ENCODE data around the gene XPOT.
A peak's percentile ranks its signal among the peaks of the same experiment; 100 is the strongest.
"Not testable (repeated sequence)": the region's sequence is repeated elsewhere in the genome, so short reads cannot be mapped to it uniquely, and the experiment has no call there.

The XPOT gene, protein sequence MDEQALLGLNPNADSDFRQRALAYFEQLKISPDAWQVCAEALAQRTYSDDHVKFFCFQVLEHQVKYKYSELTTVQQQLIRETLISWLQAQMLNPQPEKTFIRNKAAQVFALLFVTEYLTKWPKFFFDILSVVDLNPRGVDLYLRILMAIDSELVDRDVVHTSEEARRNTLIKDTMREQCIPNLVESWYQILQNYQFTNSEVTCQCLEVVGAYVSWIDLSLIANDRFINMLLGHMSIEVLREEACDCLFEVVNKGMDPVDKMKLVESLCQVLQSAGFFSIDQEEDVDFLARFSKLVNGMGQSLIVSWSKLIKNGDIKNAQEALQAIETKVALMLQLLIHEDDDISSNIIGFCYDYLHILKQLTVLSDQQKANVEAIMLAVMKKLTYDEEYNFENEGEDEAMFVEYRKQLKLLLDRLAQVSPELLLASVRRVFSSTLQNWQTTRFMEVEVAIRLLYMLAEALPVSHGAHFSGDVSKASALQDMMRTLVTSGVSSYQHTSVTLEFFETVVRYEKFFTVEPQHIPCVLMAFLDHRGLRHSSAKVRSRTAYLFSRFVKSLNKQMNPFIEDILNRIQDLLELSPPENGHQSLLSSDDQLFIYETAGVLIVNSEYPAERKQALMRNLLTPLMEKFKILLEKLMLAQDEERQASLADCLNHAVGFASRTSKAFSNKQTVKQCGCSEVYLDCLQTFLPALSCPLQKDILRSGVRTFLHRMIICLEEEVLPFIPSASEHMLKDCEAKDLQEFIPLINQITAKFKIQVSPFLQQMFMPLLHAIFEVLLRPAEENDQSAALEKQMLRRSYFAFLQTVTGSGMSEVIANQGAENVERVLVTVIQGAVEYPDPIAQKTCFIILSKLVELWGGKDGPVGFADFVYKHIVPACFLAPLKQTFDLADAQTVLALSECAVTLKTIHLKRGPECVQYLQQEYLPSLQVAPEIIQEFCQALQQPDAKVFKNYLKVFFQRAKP

DNA sequence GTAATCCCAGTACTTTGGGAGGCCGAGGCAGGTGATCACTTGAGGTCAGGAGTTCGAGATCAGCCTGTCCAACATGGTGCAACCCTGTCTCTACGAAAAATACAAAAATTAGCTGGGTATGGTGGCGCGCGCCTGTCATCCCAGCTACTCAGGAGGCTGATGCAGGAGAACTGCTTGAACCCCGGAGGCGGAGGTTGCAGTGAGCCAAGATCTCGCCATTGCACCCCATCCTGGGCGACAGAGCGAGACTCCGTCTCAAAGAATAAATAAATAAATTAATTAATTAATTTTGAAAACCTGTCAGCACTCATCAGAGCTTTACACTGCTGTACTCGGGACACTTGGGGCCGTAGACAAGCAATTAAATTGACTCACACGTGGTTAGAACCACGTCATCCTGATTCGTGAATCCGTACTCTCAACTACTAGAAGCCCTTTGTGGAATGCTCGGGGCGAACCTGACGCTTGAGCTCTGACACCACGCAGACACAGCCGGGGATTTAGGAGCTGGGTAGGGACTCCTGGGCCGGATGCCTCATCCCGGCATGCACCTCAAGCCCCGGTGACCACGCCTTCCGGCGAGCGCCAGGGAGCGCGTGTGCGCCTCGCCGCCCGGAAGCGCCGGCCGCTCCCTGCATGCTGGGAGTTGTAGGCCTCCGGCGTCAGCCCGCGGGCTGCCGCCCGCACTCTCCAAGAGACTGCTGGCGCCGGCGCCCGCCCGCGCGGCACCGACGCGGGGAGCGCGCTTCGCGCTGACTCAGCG lies at the start of gene XPOT:
Gene XPOT, plus strand, starts transcription at position 686 of the 763 bp plus-strand sequence. CDS start 5,644 bp downstream, outside the sequence.
- peak; percentile 92 for DNase-seq (ENCODE audit: low read depth)

DNA sequence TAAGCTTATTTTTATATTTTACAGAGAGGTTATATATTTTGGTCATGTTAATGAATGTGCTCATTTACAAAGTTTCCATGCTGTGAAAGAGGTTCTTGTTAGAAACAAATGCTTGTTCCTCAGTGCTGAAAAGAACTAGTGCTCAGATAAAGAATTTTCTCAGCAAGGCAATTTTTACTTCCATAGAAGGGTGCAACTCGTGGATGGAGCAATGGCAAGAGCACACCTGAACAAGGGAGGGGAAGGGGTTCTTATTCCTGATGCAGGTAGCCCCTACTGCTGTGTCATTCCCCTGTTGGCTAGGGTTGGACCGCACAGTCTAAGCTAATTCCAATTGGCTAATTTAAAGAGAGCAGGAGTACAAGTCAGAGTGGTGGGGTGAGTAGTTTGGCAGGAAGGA lies 48.0 kb upstream of the XPOT start:
- not testable (repeated sequence) for DNase-seq (ENCODE audit: low read depth)

DNA sequence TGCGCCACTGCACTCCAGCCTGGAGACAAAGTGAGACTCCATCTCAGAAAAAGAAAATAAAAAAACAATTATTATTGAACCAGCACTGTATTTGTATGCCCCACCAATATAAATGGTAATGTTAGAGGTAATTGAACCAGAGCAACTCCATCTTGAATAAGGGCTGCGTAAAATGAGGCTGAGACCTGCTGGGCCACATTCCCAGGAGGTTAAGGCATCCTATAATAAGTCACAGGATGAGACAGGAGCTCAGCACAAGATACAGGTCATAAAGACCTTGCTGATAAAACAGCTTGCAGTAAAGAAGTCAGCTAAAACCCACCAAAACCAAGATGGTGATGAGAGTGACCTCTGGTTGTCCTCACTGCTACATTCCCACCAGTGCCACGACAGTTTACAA lies 43.0 kb upstream of the XPOT start:
- DNase-seq (ENCODE audit: low read depth), result not testable (repeated sequence)

DNA sequence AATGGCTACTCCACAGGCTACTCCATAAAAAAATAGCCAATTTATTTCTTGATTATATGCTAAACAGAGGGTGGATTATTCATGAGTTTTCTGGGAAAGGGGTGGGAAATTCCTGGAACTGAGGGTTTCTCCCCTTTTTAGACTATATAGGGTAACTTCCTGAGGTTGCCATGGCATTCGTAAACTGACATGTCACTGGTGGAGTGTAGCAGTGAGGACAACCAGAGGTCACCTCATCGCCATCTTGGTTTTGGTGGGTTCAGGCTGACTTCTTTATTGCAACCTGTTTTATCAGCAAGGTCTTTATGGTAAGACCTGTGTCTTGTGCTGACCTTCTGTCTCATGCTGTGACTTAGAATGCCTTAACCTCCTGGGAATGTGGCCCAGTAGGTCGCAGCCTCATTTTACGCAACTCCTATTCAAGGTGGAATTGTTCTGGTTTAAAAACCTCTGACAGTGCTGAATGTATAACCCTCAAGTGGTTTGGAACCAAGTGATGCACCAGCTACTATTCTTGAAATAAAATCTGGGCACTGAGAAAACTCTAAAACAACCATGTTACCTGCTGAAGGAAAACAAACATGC lies 41.4 kb upstream of the XPOT start:
- no peak for DNase-seq (ENCODE audit: low read depth)

DNA sequence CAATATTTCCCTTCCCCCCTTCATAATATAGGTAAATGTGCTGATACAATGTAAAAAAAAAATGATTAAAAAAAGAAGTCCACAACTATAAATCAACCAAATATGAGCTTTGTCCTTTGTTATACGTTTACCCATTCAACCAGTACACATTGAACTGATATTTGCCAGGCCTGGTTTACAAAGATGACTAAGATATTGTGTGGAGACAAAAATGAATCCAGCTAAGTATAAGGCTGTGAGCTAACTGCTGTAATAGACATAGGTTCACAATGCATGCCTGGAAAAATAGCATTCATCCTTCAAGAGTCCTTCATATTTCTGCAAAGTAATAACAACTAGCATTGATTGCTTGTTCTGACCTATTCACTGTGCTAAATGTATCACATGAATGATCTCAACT lies 20.5 kb upstream of the XPOT start:
- no peak for DNase-seq (ENCODE audit: low read depth)

DNA sequence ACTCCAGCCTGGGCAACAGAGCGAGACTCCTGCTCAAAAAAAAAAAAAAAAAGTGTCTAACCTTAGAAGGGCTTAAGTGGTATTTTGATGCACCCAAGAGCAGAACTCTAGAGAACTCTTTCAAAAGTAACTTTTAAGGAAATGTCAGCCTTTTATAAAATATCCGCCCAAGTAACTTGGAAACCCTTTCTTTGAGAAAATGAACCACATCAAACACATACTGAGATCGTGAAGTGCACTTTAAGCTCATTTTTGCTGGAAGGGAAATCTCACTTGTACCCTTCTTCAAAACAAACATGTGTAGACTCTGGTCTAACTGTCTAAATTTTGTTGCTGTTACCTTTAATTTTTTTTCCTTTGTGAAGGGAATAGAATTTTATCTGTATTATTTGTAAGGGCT lies 19.2 kb upstream of the XPOT start:
- no peak for DNase-seq (ENCODE audit: low read depth)

DNA sequence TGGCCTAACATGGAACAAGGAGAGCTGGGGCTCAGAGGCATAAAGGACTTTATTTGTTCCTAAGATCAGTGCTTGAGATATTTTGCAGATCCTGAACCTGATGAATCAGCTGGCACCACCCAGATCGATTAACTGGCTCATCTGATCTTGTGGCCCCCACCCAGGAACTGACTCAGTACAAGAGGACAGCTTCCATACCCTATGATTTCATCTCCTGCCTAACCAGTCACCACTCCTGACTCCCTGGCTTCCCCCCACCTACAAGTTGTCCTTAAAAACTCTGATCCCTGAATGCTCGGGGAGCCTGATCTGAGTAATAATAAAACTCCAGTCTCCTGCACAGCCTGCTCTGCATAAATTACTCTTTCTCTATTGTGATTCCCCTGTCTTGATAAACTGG lies 18.7 kb upstream of the XPOT start:
- no peak for DNase-seq (ENCODE audit: low read depth)

DNA sequence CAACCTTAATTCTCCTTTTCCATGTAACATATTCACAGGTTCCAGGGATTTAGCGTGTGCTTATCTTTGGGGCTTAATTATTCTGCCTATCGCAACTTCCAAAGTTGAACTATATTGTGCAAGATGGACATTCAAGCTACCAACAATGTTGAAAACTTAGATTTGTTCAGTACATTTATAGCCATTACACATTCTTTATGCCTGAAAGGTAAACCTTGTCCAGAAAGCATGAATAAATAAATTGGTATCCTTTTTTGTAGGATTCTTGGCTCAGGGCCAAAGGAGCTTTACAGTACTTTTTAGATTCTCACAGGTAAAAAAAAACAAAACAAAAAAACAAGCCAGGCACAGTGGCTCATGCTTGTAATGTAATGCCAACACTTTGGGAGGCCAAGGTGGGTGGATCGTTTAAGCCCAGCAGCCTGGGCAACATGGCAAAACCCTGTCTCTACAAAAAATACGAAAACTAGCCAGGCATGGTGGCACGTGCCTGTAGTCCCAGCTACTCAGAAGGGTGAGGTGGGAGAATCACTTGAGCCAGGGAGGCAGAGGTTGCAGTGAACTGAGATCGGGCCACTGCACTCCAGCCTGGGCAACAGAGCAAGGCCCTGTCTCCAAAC lies 16.9 kb upstream of the XPOT start:
- DNase-seq (ENCODE audit: low read depth), result no peak

DNA sequence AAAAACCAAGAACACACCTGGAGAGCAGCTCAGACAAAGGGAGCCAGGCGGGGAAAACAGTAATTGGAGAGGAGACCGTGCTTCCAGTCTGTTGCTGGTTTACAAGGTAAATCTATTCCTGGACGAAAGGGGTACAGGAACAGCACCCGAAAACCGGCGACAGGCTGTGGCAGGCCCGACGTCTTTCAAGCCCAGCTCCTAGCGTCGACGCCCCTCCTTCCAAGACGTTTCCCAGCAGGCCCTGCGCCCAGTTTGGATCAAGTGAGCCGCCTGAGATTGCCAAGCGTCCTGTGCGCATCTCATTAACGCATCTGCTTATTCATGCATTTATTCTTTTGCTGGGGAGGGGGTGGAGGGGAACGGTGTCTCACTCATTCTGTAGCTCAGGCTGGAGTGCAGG lies 15.0 kb upstream of the XPOT start:
- DNase-seq (ENCODE audit: low read depth), result no peak

DNA sequence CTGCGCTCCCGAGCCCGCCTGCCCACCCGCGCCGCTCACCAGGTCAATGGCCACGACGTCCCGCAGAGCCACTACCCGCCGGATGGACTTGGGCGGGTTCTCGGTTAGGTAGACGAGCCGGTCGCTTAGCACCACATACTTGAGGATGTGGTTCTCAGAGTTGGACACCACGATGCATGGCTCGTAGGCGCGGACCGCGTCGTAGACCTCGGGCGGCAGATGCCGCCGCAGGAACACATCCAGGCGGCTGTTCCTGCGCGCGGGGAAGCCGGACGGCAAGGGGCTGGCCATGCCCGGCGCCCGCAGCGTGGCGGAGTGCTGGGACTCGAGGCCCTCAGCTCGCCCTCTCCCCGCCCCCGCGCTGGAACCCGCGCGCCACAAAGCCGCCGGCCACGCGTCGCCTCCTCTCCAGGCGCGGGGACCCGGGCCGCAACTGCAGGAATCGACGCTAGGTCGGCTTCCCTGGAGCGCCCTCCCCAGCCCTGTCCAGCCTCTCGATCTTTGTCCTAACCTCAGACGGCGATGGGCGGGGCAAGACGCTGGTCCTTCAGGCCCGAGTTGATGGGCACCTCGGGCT lies 13.8 kb upstream of the XPOT start, which contains the start of gene C12orf56:
Gene C12orf56, minus strand, starts transcription at position 484 of the 577 bp plus-strand sequence. Its CDS starts 193 bp downstream, at position 291.
- DNase-seq (ENCODE audit: low read depth), result no peak

DNA sequence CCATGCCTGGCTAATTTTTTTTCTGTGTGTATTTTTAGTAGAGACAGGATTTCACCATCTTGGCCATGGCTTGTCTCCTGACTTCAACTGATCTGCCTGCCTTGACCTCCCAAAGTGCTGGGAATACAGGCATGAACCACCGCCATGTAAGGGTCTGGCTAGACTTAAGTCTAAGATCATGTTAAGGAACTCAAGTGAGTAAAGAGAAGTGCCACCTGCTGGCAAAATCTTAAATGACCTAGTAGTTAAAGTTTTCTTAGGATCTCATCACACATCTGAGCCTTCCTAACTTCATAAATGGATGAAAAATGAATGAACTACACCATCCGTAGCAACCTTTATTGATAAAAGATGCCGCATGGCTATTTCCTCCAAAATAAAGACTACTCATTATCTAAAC lies 12.0 kb upstream of the XPOT start:
- no peak for DNase-seq (ENCODE audit: low read depth)

DNA sequence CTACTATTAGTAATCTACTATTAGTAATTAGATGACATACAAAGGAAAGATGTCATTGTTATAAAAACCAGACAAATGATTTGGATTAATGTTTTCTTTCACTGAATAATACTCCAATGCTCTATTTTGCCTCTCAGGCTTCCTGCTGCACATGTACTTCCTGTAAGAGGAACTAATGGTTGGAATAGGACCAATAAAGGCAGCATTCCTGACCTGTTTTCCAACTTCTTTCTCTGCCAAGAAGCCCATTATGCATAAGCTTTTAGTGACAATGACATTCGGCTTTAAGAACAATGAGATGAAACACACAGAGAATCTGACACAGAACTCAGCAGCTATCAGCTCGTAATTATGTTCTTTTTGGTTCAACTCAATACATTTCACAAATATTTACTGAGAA lies 8.5 kb upstream of the XPOT start:
- no peak for DNase-seq (ENCODE audit: low read depth)

DNA sequence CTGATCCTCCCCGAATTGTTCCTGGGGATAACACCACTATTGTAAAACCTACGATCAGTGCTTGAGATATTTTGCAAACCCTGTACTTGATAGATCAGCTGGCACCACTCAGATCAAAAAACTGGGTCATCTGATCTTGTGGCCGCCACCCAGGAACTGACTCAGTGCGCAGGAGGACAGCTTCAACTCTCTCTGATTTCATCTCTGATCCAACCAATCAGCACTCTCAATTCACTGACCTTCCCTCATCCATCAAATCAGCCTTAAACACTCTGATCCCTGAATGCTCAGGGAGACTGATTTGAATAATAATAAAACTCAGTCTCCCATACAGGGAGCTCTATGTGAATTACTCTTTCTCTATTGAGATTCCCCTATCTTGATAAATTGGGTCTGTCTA lies 4.2 kb upstream of the XPOT start:
- peak; percentile 36 for DNase-seq (ENCODE audit: low read depth)

DNA sequence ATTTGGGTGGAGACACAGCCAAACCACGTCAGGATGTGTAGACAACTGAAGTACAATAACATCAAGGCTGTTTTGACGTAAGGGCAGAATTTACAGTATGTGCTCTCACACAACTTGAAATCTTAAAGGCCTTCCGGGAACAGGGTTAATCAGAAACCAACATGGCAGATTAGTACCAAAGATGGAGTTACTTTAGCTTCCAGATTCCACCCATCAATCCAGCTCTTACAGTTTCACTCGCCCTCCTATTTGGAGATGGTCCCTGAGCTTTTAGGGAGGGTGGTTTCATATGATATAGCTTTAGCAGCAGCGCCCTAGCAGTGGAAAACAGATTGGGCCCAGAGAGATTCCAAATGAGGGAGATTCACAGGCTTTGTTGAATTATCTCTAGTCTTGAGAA lies 2.0 kb upstream of the XPOT start:
- no peak for DNase-seq (ENCODE audit: low read depth)

DNA sequence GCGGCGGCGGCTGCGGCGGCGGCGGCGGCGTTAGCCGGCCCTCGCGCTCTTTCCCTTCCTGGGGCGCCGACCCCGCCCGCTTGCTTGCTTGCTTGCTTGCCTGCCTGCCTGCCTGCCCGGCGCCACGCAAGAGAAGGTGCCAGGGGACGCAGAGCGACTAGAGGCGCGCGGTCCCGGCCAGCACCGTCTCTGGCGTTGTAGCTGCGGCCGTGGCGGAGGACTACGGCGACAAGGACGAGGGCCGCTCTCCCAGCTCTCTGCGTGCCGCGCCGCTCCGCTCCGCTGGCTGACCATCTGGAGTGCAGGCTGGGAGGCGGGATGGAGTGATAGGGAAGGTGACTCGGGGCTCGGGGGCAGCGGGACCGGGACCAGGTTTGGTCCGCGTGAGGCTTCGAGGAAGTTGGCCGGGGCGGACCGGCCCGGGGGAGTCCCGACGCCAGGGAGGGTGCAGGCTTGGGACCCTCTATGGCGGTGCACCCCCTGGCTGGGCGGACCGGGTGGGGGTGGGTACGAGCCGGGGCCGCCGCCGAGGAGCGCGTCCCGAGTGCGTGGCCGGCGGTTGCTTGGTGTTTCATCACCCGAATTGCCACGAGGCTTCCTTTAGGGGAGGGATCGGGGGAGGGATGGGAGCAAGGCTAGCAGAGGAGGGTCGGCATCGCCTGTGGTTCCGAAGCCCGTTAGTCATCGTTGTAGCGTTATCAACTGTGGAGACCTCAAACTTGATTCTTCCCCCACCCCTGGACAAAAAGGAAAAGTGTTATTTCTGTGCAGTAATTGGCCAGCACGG lies 471 bp downstream of the XPOT start:
- peak; percentile 69 for DNase-seq (ENCODE audit: low read depth)

DNA sequence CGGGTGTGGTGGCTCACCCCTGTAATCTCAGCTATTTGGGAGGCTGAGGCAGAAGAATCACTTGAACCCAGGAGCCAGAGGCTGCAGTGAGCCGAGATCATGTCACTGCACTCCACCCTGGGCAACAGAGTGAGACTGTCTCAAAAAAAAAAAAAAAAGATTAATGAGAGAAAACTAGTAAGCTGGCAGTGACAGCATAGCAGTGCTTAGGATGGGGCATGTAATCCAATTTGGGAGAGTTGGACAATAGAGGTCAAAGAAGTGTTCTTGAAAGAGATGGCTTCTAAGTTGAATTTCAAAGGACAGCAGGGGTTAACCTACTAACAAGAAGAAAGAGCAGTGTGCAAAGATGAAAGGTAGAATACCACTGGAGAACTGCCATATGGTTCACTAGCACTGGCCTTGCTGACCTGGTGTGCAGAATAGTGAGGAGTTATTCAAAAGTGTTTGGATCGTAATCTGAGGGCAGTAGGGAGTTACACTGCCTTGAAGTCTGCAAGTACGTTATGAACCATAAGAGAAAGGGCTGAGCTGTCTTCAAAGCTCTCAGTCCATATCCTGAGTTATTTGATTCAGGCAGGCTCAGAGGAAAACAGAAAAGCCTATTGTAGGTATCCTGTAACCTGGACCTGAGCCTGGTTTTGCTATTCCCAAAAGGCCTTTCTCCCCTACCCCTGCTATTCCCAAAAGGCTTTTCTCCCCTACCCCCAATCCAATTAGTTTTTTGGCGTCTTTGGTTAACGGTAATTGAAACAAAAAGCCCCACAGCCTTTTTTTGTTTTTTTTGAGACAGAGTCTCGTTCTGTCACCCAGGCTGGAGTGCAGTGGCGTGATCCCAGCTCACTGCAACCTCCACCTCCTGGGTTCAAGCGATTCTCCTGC lies 3.4 kb downstream of the XPOT start:
- no peak for DNase-seq (ENCODE audit: low read depth)

DNA sequence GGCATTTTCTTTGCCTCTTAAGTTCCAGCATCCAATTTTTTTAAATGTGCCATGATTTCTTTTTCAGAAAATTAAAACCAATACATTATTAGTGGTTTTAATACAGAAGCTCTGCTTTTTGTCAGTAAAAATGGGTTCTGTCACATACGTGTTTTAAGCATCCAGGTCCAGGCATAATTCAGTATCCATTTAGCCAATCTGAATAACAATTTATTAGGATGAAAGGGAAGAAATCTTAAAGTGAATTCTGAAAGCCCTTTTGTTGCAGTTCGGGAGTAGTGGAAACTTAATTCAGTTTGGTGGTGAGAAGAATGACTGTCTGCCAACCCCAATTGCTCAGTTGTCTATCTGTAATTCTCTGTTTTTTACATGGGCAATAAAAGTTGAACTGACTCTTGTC lies 7.2 kb downstream of the XPOT start:
- no peak for DNase-seq (ENCODE audit: low read depth)

DNA sequence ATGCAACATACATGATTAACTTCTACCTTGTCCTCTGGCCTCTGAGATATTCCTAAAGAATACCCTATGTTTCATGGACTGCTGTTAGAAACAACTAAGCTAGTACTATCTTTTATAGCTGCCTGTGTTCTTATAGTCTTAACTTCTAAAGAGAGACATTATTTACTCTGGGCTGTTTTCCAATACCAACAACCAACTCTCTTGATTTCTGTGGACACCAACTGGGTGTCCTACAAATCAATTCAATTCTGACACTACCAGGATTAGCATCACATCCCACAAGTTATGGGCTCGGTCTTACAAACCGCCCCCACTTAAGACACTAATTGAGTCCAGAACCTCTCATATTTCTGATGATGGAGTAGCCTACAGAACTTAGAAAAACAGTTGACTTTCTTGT lies 8.3 kb downstream of the XPOT start:
- DNase-seq (ENCODE audit: low read depth), result no peak

DNA sequence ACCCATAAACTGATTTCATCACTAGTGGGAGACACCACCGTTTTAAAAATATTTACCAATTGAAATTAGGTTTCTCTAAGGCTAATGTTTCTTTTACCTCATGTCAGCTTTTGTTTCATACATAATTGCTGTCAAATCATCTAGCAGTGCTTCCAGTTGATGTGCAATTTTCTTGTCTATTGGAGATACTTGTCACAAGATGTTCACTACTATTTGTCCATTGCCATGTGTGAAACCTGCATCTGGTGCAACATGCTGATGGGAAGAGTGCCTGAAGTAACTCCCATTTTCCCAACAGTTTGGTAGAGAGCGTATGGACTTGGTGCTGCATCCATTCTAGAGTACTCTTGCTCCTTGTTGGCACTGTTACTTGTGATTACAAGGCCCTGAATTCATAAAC lies 9.7 kb downstream of the XPOT start:
- DNase-seq (ENCODE audit: low read depth), result no peak
